Measurements from ENCODE around the gene CHST3. TPM values are rescaled to one million over a fixed set of nuclear protein-coding genes. Genes with fewer than 3 reads are reported as not detected.

CHST3 gene
- total RNA-seq, 4 donors from 2014 or later = 41.2 to 56.4 (median 47.4) TPM

- no peaks in the 10 kb centered on the region for H3K4me1 ChIP-seq
- no peak overlapping the region for H3K4me3 ChIP-seq
- H3K9me3 ChIP-seq = peaks cover 0 to 34% (median 3%) of the 10 kb centered on the region in 4 donors
- H3K36me3 ChIP-seq = no peaks in the 10 kb centered on the region
- WGBS, 2 donors = 94% methylated on average over 25 to 26 of the region's 26 CpGs
- TF ChIP-seq POLR2A (IDR thresholded peaks at IDR 0.05) (no peak), EP300 (IDR thresholded peaks at IDR 0.05) (no peak)
- TF ChIP-seq, protein P1, sequence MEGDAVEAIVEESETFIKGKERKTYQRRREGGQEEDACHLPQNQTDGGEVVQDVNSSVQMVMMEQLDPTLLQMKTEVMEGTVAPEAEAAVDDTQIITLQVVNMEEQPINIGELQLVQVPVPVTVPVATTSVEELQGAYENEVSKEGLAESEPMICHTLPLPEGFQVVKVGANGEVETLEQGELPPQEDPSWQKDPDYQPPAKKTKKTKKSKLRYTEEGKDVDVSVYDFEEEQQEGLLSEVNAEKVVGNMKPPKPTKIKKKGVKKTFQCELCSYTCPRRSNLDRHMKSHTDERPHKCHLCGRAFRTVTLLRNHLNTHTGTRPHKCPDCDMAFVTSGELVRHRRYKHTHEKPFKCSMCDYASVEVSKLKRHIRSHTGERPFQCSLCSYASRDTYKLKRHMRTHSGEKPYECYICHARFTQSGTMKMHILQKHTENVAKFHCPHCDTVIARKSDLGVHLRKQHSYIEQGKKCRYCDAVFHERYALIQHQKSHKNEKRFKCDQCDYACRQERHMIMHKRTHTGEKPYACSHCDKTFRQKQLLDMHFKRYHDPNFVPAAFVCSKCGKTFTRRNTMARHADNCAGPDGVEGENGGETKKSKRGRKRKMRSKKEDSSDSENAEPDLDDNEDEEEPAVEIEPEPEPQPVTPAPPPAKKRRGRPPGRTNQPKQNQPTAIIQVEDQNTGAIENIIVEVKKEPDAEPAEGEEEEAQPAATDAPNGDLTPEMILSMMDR (IDR thresholded peaks at IDR 0.05) = no peak
- no peaks in the 10 kb centered on the region for H3K27me3 ChIP-seq
- no peak for DNase-seq (ENCODE audit: low spot score in 2 of 2)
- no peak overlapping the region for H3K27ac ChIP-seq
Observed at GRCh38 chr10:71939861-71940474, 24.2 kb upstream of the CHST3 start.

GRCh38 chr10:71940752-71941151, 23.4 kb upstream of the CHST3 start:
- no peak for TF ChIP-seq EP300 (IDR thresholded peaks at IDR 0.05)
- TF ChIP-seq POLR2A (IDR thresholded peaks at IDR 0.05) = no peak
- TF ChIP-seq, protein P1 (IDR thresholded peaks at IDR 0.05) = no peak
- Histone ChIP-seq H3K9me3 (peaks cover 0 to 42% (median 7%) of the 10 kb centered on the region in 4 donors), H3K4me1 (no peaks in the 10 kb centered on the region), H3K4me3 (no peak overlapping the region), H3K27ac (no peak overlapping the region), H3K27me3 (no peaks in the 10 kb centered on the region), H3K36me3 (no peaks in the 10 kb centered on the region)
- WGBS, 2 donors = 77 to 78% methylated on average over 4 of the region's 4 CpGs
- no peak for DNase-seq (ENCODE audit: low spot score in 2 of 2)

GRCh38 chr10:71941318-71941717, 22.9 kb upstream of the CHST3 start:
- 63 to 69% methylated on average over 8 of the region's 8 CpGs for WGBS, 2 donors
- no peak for DNase-seq (ENCODE audit: low spot score in 2 of 2)
- Histone ChIP-seq H3K9me3 (peaks cover 0 to 47% (median 9%) of the 10 kb centered on the region in 4 donors), H3K36me3 (no peaks in the 10 kb centered on the region), H3K27me3 (no peaks in the 10 kb centered on the region), H3K4me3 (no peak overlapping the region), H3K4me1 (no peaks in the 10 kb centered on the region), H3K27ac (no peak overlapping the region)
- TF ChIP-seq, protein P1 (IDR thresholded peaks at IDR 0.05) = no peak
- TF ChIP-seq POLR2A (IDR thresholded peaks at IDR 0.05) (no peak), EP300 (IDR thresholded peaks at IDR 0.05) (no peak)

DNA sequence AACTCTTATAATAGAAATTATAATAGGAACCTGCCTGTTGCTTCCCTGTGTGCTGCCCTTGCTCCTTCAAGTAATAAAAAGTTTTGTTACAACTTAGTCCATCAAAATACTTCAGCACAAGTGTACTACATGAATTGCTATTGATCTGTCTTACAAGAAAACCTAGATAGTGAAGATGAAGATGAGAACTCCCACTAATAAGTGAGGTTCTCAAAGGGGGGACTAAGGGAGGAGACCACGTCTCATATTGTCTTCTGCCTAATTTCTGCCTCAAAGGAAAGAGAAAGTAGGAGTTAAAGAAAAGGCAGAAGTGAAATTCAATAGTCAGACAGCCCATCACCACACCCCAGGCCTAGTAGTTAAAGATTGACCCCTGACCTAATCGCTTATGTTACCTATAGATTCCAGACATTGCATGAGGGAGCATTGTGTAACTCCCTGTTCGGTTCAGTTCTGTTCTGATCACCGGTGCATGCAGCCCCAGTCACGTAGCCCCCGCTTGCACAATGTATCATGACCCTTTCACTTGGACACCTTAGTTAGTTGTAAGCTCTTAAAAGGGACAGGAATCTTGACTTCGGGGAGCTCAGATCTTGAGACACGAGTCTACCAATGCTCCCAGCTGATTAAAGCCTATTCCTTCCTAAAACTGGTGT, 18.2 kb upstream of the CHST3 start:
- Histone ChIP-seq H3K36me3 (no peaks in the 10 kb centered on the region), H3K4me3 (no peak overlapping the region), H3K9me3 (peaks cover 0 to 63% (median 16%) of the 10 kb centered on the region in 4 donors), H3K27ac (no peak overlapping the region), H3K27me3 (no peaks in the 10 kb centered on the region), H3K4me1 (no peaks in the 10 kb centered on the region)
- TF ChIP-seq POLR2A (IDR thresholded peaks at IDR 0.05) (no peak), EP300 (IDR thresholded peaks at IDR 0.05) (no peak)
- TF ChIP-seq, protein P1 (IDR thresholded peaks at IDR 0.05) = no peak
- no peak for DNase-seq (ENCODE audit: low spot score in 2 of 2)
- 94 to 95% methylated on average over 8 of the region's 8 CpGs for WGBS, 2 donors

DNA sequence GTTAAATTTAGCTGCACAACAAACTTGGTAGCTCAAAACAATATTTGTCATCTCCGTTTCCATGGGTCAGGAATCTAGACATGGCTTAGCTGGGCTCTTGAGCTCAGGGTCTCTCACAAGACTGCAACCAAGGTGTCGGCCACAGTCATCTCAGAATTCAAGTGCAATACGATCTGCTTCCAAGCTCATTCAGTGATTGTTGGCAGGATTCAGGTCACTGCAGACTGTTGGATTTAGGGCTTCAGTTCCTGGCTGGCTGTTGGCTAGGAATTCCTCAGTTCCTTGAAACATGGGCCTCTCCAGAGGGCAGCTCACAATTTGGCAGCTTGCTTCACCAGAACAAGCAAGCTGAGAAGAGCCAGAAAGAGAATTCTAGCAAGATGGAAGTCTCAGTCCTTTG, 17.5 kb upstream of the CHST3 start:
- Histone ChIP-seq H3K27ac (no peak overlapping the region), H3K4me3 (no peak overlapping the region), H3K27me3 (no peaks in the 10 kb centered on the region), H3K4me1 (no peaks in the 10 kb centered on the region), H3K36me3 (no peaks in the 10 kb centered on the region), H3K9me3 (peaks cover 0 to 63% (median 16%) of the 10 kb centered on the region in 4 donors)
- TF ChIP-seq EP300 (IDR thresholded peaks at IDR 0.05) (no peak), POLR2A (IDR thresholded peaks at IDR 0.05) (no peak)
- TF ChIP-seq, protein P1 (IDR thresholded peaks at IDR 0.05) = no peak
- DNase-seq (ENCODE audit: low spot score in 2 of 2) = no peak
- 88 to 96% methylated on average over 3 of the region's 3 CpGs for WGBS, 2 donors

All from tibial nerve (tissue), 4 donors.